Endothelial cell of umbilical vein (primary cell): ENCODE data around the gene ANAPC5. TPM values are rescaled to one million over a fixed set of nuclear protein-coding genes. Genes with fewer than 3 reads are reported as not detected.

Source experiments
- BruUV-seq: library from RNA; stranded (reverse); fragments of 400-500 nt; replicated peaks from 2 replicates; lab custom pipeline; 2021; lab: Mats Ljungman, UMichigan
- CTCF ChIA-PET: fragments of 300-600, 350-600 bp; sonication (Branson Sonifier 250); formaldehyde crosslinking; loops from one replicate; lab custom pipeline; 2021; ENCODE audit warnings: antibody characterized with exemption, inconsistent platforms; lab: Charles Lee
- POLR2A ChIA-PET: fragments of 300-600, 350-600 bp; sonication (Branson Sonifier 250); formaldehyde crosslinking; loops from one replicate; lab custom pipeline; 2021; ENCODE audit warnings: antibody characterized with exemption, inconsistent platforms; lab: Charles Lee
- DNase-seq: peaks from one replicate; pipeline ENCODE4 v3.0.0-alpha.2; 2011; ENCODE audit warnings: low read depth, low spot score
- FAIRE-seq: peaks from 2 replicates; lab custom pipeline; 2011; peaks lifted over from hg19 to GRCh38; lab: Jason Lieb, UNC
- H2AFZ ChIP-seq: 2 replicates; pipeline ENCODE4 v1.6.0; 2012; ENCODE audit warnings: low read depth, low read length, control low read depth, inconsistent platforms
- H3K27ac ChIP-seq: 2 replicates; pipeline ENCODE4 v1.5.1; 2011; ENCODE audit warnings: low read depth, mild to moderate bottlenecking, control low read depth, low read length, moderate library complexity; ENCODE audit not compliant: insufficient read depth
- H3K27me3 ChIP-seq, 2 experiments: 2 replicates each; pipeline versions ENCODE4 v1.6.0 to v1.6.1; 2011; ENCODE audit warnings: low read length in 2 of 2, mixed read lengths in 1 of 2; ENCODE audit not compliant: control insufficient read depth in 2 of 2, insufficient read depth in 2 of 2
- H3K36me3 ChIP-seq, 2 experiments: 2 replicates in 1 of 2; 3 replicates in 1 of 2; pipeline ENCODE4 v1.5.1; 2011; ENCODE audit warnings: low read length in 2 of 2, mild to moderate bottlenecking in 1 of 2, moderate library complexity in 1 of 2; ENCODE audit not compliant: control insufficient read depth in 2 of 2, insufficient read depth in 2 of 2; ENCODE audit errors: extremely low read depth in 1 of 2
- H3K4me1 ChIP-seq: 3 replicates; pipeline ENCODE4 v1.5.1; 2011; ENCODE audit warnings: mild to moderate bottlenecking, low read length; ENCODE audit not compliant: control insufficient read depth, insufficient read depth; ENCODE audit errors: extremely low read depth
- H3K4me2 ChIP-seq: 2 replicates; pipeline ENCODE4 v1.6.1; 2011; ENCODE audit warnings: low read length, control low read depth, mixed read lengths; ENCODE audit not compliant: insufficient read depth
- H3K4me3 ChIP-seq, 3 experiments: fragments of 200-600 bp in 1 of 3; sonication (generic), shearing (Covaris generic) in 1 of 3; replicated peaks in 1 of 3; 2 replicates each; pipeline ENCODE4 v1.5.1; 2011 to 2016; ENCODE audit warnings: control low read depth in 3 of 3, low read length in 3 of 3, mild to moderate bottlenecking in 2 of 3, inconsistent platforms in 1 of 3, low read depth in 1 of 3, moderate library complexity in 1 of 3; ENCODE audit not compliant: insufficient read depth in 1 of 3
- H3K79me2 ChIP-seq: 2 replicates; pipeline ENCODE4 v1.6.0; 2012; ENCODE audit warnings: low read length, inconsistent platforms; ENCODE audit not compliant: control insufficient read depth, insufficient read depth
- H3K9ac ChIP-seq: replicated peaks from 2 replicates; pipeline ENCODE3; 2011; ENCODE audit warnings: low read length, control low read depth; ENCODE audit not compliant: insufficient read depth; ENCODE audit errors: extremely low read depth
- H3K9me1 ChIP-seq: replicated peaks from 3 replicates; pipeline ENCODE4 v1.6.0; 2011; ENCODE audit warnings: mild to moderate bottlenecking, low read length; ENCODE audit not compliant: control insufficient read depth, insufficient read depth; ENCODE audit errors: extremely low read depth
- H3K9me3 ChIP-seq: replicated peaks from 2 replicates; pipeline ENCODE4 v1.5.1; 2012; ENCODE audit warnings: low read length, inconsistent platforms; ENCODE audit not compliant: control insufficient read depth, insufficient read depth
- H4K20me1 ChIP-seq: replicated peaks from 2 replicates; pipeline ENCODE3; 2011; ENCODE audit warnings: mild to moderate bottlenecking, low read length; ENCODE audit not compliant: control insufficient read depth, insufficient read depth; ENCODE audit errors: extremely low read depth
- CTCF ChIP-seq, 2 donors: IDR thresholded peaks; 1 replicate in 1 of 2; 2 replicates in 1 of 2; pipeline ENCODE4 v1.5.1; 2011; ENCODE audit warnings: low read length in 2 of 2, mild to moderate bottlenecking in 2 of 2, moderate library complexity in 2 of 2, control low read depth in 1 of 2, inconsistent platforms in 1 of 2, low read depth in 1 of 2; ENCODE audit not compliant: insufficient read depth in 1 of 2; ENCODE audit errors: extremely low read depth in 1 of 2
- EZH2 ChIP-seq: IDR thresholded peaks from 2 replicates; pipeline ENCODE4 v1.6.1; 2012; ENCODE audit warnings: borderline replicate concordance, low read depth, mild to moderate bottlenecking, moderate library complexity, low read length, inconsistent platforms; ENCODE audit not compliant: severe bottlenecking
- FOS ChIP-seq: IDR thresholded peaks from 2 replicates; pipeline ENCODE4 v1.6.1; 2011; ENCODE audit warnings: mild to moderate bottlenecking, low read length, moderate library complexity, borderline replicate concordance; ENCODE audit not compliant: insufficient read depth
- GATA2 ChIP-seq: IDR thresholded peaks from 2 replicates; pipeline ENCODE4 v1.7.0; 2011; ENCODE audit warnings: low read depth, mild to moderate bottlenecking, moderate library complexity, mixed read lengths, low read length; ENCODE audit not compliant: insufficient read length, insufficient read depth
- JUN ChIP-seq: IDR thresholded peaks from 2 replicates; pipeline ENCODE4 v1.6.1; 2011; ENCODE audit warnings: borderline replicate concordance, low read depth; ENCODE audit not compliant: insufficient read length, insufficient read depth
- MYC ChIP-seq: IDR thresholded peaks from one replicate; pipeline ENCODE4 v1.6.1; 2011; ENCODE audit warnings: mild to moderate bottlenecking, low read depth, low read length
- POLR2A ChIP-seq: IDR thresholded peaks from 2 replicates; pipeline ENCODE4 v1.6.1; 2012; ENCODE audit warnings: low read depth, mild to moderate bottlenecking, control low read depth, low read length
- POLR2AphosphoS5 ChIP-seq: IDR thresholded peaks from 2 replicates; pipeline ENCODE4 v1.6.1; 2012; ENCODE audit warnings: low read depth, mild to moderate bottlenecking, control low read depth, low read length, moderate library complexity; ENCODE audit not compliant: insufficient read depth
- dilution Hi-C: fragments of 300-500 bp; cut with MboI; formaldehyde crosslinking; loops from one replicate; pipeline ENCODE4 v1.15.0; 2019; ENCODE audit warnings: low sequenced_read_pairs; ENCODE audit not compliant: extremely low pct_ligation_motif_present
- intact Hi-C: fragments of 100-400 bp; cut with micrococcal nuclease; formaldehyde crosslinking; loops from one replicate; pipeline ENCODE4 v1.10.0; 2022
- polyA plus RNA-seq, 4 experiments: library from polyadenylated mRNA; depleted of rRNA in 3 of 4; stranded (reverse) in 3 of 4; unstranded in 1 of 4; fragments of >200 nt; gene quantifications; 2 replicates each; pipeline versions ENCODE4 v1.2.1 to v1.2.3, GENCODE V29; 2011 to 2012; ENCODE audit warnings: missing spikeins in 1 of 4
- total RNA-seq: library from RNA; stranded (reverse); gene quantifications from 2 replicates; pipeline ENCODE4 v1.2.3, GENCODE V29; 2021
- TF ChIP-seq, protein P1 (sequence below): IDR thresholded peaks from 2 replicates; pipeline ENCODE4 v1.6.1; 2011; ENCODE audit not compliant: insufficient read depth, insufficient read length

ANAPC5 gene
- total and polyA plus RNA-seq, 2 donors (not counting 3 experiments of a cell fraction or from before 2014, with no cell fraction given), result 133 to 168 TPM

GRCh38 chr12:121366063-121366459 lies 13.8 kb upstream of the ANAPC5 start:
- POLR2A ChIA-PET, result interaction anchor here (1.0 kb wide), 1 partner anchor 9 kb away, joined by 3 read pairs; no protein-coding TSS in a partner anchor
- FAIRE-seq (no peak), DNase-seq (no peak)
- no peak overlapping the region for H3K9ac ChIP-seq
- TF ChIP-seq, protein P1, sequence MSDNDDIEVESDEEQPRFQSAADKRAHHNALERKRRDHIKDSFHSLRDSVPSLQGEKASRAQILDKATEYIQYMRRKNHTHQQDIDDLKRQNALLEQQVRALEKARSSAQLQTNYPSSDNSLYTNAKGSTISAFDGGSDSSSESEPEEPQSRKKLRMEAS, result no peak
- TF ChIP-seq CTCF (IDR thresholded peaks at IDR 0.05; ENCODE audit: extremely low read depth in 1 of 2, insufficient read depth in 1 of 2, low read depth in 1 of 2, low read length in 2 of 2), result no peak
- no peak for TF ChIP-seq POLR2AphosphoS5
- no peak for TF ChIP-seq JUN
- TF ChIP-seq MYC, result no peak
- no peak for TF ChIP-seq POLR2A
- TF ChIP-seq FOS, result no peak
- no peak for TF ChIP-seq EZH2
- TF ChIP-seq GATA2, result no peak
- H3K36me3 ChIP-seq, result no peaks in the 10 kb centered on the region
- no TSS peak for BruUV-seq
- no peak overlapping the region for H2AFZ ChIP-seq
- intact Hi-C loops, result no loop called here
- CTCF ChIA-PET, result interaction anchor here (1.4 kb wide), 1 partner anchor 35 kb away, joined by 3 read pairs; no protein-coding TSS in a partner anchor
- H3K4me1 ChIP-seq, result no peaks in the 10 kb centered on the region
- no peaks in the 10 kb centered on the region for H3K79me2 ChIP-seq
- no peaks in the 10 kb centered on the region for H4K20me1 ChIP-seq
- no peaks in the 10 kb centered on the region for H3K9me3 ChIP-seq
- H3K27ac ChIP-seq, result no peak overlapping the region
- H3K4me2 ChIP-seq, result no peak overlapping the region
- dilution Hi-C loops, result no loop called here
- H3K4me3 ChIP-seq, result no peak overlapping the region
- peaks cover 10 to 18% of the 10 kb centered on the region in 2 experiments for H3K27me3 ChIP-seq
- no peaks in the 10 kb centered on the region for H3K9me1 ChIP-seq
